HuH-7 (cell line): ENCODE measurements around the gene MRS2.
"Not testable (repeated sequence)": the region's sequence is repeated elsewhere in the genome, so short reads cannot be mapped to it uniquely, and the experiment has no call there.

Experiments
- DNase-seq: peaks from one replicate; pipeline ENCODE4 v3.0.0; 2011; ENCODE audit warnings: low spot score

The MRS2 gene

DNA sequence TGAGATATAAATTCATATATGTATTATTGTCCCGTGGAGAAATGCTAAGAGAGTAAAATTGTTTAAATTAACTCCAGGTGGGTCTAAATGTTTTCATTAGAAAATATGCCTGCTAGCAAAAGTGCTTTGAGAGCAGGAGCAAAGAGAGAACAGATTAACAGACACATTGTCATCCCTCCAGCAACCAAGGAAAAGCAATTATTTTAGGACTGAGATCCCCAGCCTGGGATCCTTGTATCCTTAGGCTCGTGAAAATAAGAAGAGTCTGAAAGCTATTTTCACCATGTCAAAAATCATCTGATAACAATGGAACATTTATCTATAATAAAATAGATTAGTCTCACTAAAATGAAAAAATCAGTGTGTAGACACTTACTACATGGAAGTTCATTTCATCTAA is 11.5 kb upstream of the MRS2 start:
- no peak for DNase-seq

DNA sequence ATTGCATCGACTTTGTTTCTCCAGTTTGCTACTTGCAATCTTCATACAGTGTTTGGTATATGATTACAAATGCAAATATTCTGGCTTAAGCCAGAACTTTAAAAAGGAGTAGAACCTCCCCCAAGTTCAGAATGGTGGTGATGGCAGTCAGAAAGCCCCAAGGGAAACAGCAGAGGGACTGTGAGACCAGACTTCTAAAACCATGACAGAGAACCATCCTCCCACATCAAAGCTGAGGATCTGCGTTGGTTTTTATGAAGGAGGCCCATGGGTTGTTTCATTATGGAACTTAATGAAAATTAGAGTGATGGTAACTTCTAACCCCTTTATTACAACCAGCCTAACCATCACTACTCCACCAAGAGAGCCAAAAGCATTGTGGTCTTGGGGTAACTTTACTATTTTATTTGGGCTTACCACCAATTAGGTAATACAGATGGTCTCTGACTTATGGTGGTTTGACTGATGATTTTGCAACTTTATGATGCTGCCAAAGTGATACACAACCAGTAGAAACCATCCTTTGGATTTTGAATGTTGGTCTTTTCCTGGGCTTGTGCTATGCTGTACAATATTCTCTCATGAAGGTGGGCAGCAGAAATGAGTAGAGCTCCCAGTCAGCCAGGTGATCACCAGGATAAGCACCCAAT is 10.9 kb upstream of the MRS2 start:
- DNase-seq: no peak

DNA sequence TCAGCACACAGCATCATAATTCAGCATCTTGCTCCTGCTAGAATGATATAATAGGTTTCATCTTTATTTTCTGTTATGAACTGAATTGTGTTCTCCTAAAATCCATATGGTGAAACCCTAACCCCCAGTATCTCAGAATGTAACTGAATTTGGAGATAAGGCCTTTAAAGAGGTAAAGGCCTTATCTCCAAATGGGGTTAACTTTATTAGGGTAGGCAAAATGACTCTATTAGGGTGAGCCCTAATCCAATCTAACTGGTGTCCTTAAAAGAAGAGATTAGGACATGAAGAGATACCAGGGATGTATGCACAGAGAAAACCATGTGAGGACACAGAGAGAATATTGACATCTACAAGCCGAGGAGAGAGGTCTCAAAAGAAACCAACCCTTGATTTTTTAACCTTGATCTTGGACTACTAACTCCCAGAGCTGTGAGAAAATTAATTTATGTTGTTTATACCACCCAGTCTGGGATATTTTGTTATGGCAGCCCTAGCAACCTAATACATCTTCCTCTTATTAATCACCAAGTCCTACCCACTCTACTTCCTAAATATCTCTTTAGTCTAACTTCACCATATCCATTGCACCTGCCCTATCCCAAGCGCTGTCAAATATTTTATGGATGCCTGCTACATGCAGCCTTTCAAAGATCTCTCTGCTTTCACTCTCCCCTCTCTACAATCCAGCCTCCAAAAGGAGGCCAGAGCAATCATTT is 8.5 kb upstream of the MRS2 start:
- no peak for DNase-seq

DNA sequence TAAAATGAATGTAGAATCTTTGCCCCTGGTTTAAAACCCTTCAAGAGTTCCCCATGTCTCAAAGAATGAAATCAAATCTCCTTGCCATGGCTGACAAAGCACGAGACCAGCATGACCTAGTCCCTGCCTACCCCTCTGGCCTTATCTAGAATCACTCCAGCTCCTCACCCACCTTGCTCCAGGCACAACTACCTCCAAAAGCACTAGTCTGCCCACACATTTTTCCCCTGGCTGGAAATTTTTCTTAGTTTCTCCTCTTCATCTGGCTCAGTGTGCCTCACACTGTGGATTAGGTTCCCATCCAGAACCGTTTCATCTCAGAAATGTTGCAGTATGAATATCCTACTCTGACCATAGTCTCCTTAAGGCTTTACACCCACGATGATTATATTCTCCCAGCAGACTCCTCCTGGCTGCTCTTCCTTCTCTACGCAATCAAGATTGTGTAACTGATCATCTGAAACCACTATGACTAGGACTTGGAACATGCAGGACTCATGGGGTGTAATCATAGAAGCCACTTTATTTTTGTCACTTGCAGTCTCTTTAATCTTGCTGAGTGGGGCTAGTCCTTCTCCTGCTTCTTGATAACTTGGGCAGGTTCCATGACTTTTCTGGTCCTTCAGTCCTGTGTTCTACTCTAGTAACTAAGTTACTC is 7.8 kb upstream of the MRS2 start:
- no peak for DNase-seq

DNA sequence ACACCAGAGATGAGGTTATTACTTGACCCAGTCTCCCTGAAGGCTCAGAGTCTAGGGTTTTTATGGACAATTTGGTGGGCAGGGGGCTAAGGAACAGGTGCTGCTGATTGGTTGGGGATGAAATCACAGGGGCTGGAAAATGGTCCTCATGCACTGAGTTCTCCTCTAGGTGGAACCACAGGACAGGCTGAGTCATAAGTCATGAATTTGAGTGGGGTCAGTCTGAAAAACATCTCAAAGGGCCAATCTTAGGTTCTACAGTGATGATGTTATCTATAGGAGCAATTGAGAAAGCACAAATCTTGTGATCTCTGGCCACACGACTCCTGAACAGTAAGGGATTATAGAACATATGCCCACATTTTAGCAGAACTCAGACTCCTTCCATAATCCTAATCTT is 5.9 kb upstream of the MRS2 start:
- DNase-seq: no peak

DNA sequence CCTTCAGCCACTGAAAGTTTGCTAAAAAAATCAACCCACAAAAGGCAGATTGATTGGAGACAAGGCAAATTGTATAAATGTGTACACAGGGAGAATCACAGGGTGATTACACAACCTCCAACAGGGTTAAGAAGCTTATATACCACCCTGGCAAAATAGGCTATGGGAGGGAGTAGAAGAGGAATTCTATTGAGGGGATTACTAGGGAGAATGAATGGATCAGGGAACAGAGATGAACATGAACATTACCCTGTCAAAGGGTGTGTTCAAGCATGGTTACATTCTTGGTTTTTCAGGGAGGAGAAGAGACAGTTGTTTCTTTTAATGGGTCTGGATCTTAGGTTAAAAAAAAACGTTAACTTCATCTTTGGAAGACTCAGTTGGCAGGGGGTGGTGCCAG is 5.1 kb upstream of the MRS2 start:
- no peak for DNase-seq

DNA sequence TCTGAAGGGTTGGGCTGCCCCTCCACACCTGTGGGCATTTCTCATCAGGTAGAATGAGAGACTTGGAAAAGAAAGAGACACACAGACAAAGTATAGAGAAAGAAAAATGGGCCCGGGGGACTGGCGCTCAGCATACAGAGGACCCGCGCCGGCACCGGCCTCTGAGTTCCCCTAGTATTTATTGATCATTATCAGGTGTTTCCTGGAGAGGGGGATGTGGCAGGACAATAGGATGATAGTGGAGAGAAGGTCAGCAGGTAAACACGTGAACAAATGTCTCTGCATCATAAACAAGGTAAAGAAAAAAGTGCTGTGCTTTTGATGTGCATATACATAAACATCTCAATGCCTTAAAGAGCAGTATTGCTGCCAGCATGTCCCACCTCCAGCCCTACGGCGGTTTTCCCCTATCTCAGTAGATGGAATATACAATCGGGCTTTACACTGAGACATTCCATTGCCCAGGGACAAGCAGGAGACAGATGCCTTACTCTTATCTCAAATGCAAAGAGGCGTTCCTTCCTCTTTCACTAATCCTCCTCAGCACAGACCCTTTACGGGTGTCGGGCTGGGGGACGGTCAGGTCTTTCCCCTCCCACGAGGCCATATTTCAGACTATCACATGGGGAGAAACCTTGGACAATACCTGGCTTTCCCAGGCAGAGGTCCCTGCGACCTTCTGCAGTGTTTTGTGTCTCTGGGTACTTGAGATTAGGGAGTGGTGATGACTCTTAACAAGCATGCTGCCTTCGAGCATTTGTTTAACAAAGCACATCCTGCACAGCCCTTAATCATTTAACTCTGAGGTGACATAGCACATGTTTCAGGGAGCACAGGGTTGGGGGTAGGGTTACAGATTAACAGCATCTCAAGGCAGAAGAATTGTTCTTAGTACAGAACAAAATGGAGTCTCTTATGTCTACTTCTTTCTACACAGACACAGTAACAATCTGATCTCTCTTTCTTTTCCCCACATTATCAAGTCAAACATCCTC is 2.4 kb upstream of the MRS2 start:
- DNase-seq: not testable (repeated sequence)

DNA sequence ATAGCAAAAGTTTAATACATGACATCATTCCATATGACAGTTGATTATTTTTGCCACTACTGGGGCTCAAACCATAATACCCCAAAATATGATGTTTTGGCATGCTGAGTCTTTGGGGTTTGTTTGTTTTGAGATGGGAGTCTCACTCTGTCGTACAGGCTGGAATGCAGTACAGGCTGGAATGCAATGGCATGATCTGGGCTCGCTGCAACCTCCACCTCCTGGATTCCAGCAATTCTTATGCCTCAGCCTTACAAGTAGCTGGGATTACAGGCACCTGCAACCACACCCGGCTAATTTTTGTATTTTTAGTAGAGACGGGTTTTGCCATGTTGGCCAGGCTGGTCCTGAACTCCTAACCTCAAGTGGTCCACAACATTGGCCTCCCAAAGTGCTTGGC is 1.3 kb upstream of the MRS2 start:
- DNase-seq: no peak

DNA sequence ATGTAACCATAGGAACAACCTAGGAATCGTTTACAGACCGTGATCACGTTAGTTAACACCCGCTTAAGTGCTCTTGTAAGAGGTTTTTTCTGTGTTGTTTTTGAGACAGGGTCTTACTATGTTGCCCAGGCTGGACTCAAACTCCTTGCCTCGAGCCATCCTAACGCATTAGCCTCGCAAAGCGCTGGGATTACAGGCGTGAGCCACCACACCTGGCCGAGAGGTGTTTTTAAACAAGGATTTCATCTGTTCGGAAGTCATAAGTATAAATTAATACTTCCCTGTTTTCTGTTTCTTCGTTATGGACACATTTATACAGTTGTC is 727 bp downstream of the MRS2 start:
- DNase-seq: no peak

DNA sequence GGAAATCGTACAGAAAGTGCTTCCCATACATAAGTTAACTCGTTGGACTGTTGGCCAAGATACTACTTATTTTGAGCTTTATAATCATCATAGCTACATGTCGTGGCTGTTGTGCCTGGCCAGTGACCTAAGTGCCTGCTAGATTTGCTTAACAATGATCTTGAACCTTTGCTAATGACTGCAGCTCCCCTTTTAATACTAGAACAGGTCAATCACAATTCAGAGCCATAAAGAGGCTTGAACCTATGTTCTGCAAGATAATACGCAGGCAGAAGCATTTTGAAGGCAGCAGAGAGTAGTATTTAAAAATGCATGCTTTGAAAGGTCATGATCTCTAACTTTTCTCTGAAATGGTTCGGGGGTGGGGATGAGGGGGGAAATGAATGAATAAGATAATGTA is 2.5 kb downstream of the MRS2 start:
- DNase-seq: no peak

DNA sequence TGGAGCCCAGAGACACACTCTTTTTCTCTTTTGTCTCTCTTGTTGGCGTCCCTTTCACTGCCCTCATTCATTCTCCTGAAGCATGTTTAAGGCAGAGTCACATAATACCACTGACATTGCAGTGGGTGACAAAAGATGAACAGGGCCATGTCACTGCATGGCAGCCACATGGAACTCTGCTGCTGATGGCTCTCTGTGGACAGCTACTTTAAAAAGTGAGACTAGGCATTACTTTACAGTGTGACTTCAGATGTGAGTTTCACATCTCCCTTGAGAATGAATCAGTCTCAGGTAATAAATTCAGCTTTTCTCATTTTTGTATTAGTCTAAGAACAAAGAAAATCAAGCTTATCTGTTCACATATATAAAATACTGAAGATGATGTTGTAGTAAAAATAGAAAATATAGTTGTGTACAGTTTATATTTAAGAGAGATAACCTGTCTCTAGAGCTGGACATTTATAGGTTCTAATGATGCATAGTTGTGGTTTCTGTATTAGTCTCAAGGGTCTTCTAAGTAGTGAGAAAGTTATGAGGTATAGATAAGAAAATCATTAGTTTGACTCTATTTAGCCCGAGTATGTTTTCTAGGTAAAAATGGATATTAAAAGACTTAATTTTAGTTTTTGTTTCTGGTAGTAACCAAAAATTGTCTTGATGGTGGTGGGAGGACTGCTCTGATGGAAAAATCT is 6.1 kb downstream of the MRS2 start:
- no peak for DNase-seq

DNA sequence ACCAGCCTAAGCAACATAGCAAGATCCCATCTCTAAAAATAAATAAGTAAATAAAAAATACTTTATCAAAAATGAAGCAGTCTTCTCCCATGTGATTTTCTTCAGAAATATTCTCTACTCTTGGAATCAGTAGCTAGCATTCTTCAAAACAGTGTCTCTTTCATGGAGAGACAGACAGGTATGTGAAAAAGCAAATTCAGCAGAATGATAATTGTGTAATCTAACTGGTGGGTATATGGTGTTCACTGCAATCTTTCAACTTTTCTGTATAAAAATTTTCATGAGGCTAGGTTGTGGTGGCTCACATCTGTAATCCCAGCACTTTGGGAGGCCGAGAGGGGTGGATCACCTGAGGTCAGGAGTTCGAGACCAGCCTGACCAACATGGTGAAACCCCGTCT is 7.9 kb downstream of the MRS2 start:
- no peak for DNase-seq

DNA sequence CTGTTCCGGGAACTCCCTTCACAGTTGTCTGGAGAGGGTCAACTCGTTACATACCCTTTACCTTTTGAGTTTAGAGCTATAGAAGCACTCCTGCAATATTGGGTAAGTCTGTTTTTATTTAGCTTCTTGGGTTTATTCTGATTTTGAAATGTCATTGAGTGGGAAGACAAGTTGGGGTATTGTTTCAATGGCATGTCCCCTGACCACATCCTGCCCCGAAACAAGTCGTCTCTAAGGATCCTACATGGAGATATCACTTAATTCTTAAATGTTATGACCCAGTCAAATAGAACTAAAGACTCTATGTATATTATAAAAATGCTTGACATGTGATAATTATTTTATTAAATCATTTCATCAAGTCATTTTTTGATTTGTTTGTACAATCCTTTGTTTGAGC is 9.6 kb downstream of the MRS2 start:
- DNase-seq: no peak

DNA sequence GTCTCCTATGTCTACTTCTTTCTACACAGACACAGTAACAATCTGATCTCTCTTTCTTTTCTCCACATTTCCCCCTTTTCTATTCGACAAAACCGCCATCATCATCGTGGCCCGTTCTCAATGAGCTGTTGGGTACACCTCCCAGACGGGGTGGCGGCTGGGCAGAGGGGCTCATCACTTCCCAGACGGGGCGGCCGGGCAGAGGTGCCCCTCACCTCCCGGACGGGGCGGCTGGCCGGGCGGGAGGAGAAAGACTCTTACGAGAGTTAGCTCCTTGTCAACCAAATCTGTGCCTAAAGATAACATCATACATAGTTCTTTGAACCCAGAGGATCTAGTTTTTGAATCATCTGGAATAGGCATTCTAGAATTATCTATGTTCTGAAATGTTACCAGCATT is 11.8 kb downstream of the MRS2 start:
- DNase-seq: not testable (repeated sequence)

DNA sequence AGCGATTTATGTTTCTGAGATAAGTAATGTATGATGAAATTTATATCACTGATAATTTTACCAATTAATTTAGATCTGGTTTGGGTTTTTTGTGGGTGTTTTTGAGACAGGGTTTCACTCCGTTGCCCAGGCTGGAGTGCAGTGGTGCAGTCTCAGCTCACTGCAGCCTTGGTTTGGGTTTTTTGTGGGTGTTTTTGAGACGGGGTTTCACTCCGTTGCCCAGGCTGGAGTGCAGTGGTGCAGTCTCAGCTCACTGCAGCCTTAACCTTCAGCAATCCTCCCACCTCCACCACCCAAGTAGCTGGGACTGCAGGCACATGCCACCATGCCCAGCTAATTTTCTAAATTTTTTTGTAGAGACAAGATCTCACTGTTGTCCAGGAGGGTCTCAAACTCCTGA is 13.0 kb downstream of the MRS2 start:
- DNase-seq: no peak

DNA sequence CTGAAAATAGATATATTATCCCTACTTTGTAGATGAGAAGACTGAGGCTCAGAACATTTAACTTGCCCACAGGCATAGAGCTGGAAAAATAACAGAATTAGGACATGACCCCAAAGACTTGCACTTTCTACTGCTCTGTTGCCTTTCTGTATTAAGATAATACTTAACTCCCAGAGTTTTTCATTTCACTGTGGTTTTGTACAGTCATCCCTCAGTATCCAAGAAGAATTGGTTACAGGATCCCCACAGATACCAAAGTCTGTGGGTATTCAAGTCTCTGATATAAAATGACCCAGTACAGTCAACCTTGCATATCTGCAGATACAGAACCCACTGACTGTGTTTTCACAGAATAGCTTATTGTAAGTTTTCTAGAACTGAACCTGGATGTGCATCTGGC is 16.8 kb downstream of the MRS2 start:
- DNase-seq: no peak

DNA sequence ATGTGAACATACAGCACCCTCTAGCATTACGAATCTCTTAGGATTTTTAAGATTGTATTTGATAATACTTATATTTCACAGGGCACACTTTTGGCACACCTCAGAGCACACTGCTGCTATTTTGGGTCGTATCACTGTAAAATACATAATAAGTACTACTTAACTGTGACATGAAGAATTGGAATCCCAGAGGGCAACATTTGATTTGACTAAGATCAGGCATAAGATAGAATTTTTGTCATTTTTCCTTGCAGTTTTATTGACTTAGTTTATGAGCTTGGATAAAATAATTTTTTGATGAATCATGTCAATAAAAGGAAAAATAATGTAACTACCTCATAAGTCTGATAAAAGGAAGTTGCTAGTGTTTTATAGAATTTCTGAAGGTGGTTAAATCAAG is 22.4 kb downstream of the MRS2 start:
- DNase-seq: no peak

DNA sequence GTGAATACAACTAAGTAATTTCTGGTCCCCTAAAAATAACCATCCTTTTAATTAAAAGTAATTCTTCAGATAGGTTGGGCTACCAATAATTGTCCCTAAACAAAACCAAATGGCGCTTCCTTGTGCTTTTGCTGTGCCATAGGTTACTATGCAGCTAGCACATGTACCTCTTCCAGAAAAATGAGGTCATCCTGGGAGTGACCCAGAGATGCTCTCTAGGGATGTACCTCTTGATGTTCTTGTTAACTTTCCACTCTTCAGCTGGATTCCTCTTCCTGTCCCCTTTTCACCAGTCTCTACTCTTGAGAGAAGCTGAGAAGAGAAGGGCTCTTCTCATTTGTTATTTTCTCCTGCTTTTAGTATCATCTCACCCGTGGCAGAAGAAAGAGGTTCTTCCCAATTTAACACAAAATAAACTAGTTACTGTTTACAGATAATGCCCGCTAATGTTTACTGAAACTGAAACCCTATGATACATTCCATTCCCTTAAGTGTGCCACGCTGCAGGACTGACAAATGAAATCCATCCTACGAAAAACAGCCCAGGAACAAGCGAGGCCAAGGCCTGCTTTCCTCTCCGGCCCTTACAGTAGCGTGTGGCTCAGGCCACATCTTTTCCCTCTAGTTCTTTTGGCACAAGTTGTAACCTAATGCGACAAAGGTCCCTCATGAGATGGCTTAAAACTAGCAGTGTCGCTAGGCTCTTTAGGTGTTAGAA is 24.2 kb downstream of the MRS2 start:
- no peak for DNase-seq

DNA sequence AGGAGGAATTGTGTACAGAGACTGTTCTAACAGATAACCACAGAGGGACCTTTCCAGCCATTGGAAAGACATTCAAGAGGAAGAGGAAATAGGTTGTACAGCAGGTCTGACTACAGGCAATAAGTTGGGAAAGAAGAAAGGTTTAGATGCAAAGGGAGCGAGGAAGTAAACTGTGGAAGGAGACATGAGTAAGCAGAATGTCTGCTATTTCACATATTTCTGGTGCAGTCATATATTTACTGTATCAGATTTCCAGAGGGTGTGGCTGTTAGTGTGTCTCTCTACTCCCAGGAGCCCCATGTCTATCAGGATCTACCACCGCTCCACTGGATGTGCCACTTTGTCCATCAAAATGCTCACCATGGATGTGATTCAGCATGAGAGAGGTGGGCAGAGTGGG is 25.9 kb downstream of the MRS2 start:
- no peak for DNase-seq

DNA sequence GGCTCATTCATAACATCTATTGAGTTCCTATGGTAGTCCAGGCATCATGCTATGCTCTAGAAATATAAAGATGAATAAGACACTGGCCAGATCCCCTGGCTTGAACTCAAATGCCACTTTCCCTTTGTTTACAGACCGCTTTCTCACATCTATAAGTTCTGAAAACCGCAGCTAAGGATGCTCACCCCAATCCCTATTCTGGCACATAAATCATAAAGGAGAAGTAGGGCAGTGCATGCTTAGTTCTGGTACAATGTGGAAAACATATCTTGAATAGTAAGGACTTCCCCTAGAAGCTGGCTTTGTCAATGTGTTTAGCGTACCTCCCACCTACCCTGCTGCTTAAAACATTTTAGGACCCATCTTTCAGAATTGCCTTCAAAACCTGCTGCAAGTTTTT is 26.4 kb downstream of the MRS2 start:
- no peak for DNase-seq

DNA sequence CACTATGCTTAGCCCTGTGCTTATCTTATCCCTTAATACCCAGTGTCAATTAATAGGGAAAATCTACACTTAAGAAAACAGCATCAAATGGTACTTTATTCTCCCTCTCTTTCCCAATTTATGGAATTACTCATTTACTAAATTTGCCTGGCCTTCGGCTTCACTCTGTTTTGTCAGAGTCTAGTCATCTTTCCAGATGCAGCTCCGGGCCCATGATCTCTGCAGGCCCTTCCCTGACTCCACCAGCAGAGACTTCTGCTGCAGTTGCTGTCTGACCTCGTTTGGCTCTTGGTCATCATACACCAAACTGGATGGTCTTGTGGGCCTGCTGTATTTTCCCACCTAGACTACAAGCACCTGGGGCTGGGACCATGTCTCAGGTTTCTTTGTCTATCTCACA is 27.4 kb downstream of the MRS2 start:
- DNase-seq: no peak
